Measurements from ENCODE around the gene LIN37.
"Not testable (repeated sequence)": the region's sequence is repeated elsewhere in the genome, so short reads cannot be mapped to it uniquely, and the experiment has no call there.

The LIN37 gene

DNA sequence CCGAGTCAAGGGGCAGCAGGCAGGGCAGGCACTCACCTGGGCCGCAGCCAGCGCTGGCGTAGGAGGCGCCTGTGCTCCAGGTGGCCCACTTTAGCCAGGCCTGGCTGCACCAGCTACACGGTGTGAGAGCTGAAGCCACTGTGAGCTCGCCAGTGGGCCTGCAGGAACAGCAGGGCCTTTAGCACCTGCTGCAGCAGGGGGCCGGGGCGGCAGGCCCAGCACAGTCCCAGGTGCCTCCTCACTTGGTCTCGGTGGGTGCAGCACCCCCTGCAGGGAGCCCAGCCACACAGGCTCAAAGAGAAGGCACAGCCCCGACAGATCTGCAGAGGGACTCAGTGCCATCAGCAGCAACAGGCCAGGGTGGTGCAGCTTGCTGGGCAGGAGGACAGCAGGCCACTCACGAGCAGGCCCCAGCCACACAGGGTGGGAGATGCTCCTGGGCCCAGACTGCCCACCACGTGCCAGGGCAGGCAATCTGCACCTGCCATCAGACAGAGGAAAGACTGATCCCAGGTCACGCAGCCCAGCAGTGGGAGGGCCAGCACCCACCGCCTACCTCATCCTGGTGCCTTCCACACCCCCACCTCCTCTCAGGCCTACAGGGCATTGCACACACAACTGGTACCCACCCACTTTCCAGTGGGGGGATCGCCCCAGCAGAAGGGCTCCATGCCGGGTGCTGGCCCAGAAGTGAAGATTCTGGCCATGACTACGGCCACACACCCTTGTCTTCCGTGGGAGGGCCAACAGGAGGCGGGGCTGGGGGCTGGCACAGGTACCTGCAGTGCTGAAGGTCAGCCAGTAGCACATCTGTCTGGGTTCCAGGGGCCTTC is 42.8 kb downstream of the LIN37 start:
- DNase-seq = no peak

DNA sequence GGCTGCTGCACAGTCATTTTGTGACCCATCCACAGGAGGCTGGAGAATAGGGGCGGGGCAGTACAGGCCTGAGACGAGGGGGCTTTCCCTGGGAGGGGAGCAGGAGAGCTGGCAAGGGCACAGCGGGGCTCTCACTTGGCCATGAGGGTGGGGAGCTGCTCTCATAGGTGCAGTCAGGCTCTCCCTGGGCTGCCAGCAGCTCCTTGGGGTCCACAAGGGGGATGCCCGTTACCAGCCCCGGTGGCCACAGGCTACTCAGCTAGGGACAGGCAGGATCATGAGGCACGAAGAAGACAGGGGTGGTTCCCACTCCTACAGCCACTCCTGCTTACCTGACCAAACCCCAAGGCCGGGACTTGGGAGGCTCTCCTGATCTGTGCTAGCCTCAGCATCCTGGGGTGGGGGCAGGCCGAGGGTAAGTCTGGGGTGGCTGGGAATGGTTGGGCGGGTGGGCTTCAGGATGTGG is 43.5 kb downstream of the LIN37 start:
- DNase-seq = no peak

DNA sequence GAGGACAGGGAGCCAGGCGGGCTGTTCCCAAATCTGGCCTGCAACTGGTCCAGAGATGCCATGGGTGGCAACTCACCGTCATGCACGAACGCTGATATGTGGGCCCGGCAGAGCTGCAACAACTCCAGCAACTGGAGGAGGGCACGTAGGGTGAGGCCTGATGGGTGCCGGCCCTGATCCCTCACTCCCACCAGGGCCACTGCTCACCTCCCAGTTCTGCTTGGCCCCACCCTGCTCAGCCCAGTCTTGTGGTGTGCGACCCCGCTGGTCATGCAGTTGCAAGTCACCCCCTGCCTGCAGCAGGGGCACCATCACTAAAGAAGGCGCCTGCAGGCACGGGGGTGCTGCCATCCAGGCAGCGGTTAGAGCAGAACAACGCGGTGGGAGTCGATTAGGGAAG is 43.9 kb downstream of the LIN37 start:
- DNase-seq = no peak

DNA sequence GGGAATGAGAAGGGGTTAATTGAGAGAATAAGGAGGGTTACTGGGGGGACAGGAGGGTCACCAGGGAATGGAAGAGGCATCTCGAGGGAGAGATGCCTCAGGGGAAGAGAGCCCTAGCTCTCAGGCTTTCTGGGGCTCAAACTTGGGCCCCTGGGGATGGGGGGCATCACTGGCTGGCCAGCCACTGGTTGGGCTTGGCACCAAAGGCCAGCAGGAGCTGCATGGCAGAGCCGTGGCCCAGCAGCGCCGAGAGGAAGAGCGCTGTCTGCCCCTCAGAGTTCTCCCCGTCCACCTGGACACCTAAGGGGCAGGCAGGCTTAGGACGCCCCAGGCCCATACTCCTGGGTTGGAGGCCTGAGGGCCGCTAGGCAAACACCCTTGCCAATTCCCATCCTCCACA is 44.5 kb downstream of the LIN37 start:
- no peak for DNase-seq

DNA sequence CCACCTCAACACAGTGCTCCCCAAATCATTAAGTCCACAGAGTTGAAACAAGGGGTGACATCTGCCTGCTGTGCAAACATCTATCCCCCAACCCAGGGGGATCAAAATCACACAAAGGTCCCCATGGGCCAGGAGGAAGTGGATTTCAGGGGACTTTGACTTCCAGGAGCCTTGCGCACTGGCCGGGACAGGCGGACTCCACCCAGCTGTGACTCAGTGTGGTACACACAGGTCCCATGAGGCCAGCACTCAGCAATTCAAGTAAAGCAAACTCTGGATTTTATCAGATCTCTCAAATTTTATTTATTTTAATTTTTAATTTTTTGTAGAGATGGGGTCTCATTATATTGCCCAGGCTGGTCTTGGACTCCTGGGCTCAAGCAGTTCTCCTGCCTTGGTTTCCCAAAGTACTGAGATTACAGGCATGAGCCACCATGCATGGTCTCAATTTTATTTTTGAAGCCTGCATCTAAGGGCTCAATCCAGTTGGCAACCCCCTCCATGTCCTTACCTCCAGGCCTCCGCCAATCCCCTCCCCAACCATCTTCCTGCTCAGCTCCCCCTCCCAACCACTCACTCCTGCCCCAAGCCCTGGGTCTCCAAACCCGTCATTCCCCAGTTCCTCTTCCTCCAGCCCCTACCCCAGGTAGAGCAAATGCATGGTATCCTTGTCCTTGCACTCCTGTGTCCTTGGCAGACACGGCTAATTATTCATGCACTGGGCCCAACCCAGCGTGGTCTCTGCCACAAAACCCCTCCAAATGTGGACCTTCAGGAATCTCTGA is 45.2 kb downstream of the LIN37 start:
- DNase-seq = no peak

DNA sequence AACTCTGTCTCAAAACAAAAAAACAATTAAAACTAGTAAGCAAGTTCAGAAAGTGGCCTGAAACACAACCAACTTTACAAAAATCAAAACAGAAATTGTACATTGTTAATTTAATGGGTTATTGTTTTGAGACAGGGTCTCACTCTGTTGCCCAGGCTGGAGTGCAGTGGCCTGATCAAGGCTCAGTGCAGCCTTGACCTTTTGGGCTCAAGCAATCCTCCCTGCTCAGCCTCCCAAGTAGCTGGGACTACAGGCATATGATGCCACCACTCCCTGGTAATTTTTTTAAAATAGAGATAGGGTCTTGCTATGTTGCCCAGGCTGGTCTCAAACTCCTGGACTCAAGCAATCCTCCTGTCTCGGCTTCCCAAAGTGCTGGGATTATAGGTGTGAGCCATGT is 47.2 kb downstream of the LIN37 start:
- DNase-seq = not testable (repeated sequence)

DNA sequence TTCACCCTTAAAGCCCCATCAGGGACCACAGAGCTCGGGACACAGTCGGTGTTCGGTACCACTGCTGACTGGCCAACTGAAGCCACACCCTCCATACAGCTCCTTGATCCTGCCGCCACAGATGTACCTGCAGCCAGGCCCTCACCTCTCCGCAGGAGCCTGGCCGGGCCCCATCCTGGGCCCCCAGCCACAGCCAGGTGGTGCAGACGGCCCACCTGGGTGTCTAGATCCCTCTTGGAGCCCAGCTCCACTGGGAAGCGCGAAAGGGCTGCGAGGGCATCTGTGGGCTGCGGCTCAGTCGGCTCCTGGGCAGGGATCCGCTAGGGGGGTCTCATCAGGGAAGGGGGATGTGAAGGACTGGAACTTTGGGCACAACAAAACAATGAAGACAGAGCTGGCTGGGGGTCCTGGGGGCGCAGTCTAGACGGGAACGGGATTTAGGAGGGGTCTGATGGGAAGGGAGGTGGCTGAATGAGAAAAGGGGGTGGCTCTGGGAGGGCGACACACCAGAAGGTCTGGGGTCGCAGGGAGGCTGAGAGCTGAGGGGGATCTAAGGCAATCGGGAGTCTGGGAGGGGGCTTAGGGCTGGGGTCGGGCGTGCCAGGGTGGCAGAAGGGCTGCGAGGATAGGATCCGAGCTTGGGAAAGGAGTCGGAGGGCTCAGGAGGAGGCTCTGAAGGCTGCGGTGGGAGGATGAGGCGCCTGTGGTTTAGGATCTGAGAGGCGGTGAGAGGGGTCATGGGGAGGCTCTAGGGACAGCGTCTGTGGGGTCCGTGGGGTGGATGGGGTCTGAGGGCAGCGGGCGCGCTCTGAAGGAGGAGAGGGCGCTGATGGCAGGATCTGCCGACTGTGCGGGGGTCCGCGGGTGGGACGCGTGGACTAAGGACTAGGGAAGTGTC is 48.5 kb downstream of the LIN37 start:
- DNase-seq = no peak

DNA sequence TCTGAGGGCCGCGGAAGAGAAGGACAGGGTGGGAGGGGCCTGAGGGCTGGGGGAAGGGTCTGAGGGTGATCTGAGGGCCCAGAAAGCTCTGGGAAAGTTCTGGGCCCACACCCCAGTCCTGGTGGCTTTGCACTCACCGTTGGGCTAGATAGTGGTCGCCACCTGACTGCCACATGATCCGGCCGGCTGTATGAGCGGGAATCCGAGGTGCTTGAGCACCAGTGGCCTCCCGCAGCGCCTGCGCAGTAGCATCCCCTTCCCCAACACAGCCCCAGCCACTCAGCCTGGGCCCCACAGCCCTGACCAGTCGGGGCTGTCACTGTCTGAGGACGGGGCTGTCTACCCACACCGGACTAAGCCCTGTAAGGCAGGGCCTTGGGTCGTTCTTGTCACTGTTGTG is 49.3 kb downstream of the LIN37 start:
- no peak for DNase-seq

DNA sequence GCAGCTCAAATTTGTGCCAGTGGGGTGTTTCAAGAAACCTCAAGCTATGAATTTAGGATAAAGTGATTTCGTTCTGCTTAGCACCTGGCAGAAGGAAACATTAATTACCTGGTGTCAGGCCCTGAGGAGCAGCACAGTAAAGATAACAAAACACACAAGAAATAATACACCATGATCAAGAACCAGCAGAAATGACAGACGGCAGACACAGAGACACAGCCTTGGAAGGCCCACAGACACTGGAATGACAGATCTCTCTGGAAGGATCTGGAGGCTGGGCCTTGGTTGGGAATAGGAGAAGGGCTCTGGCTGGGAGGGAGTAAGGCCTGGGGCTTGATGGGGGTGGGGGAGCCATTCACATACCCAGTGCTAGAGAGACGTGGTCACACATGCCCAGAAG is 53.5 kb downstream of the LIN37 start:
- no peak for DNase-seq

Data from activated CD4-positive, alpha-beta T cell treated with anti-CD3 and anti-CD28 coated beads, Interleukin-2, amount 50 U/mL, for 4 hours (primary cell).